ENCODE data around the gene HNRNPR.

GRCh38 chr1:23283667-23284602, 60.1 kb downstream of the HNRNPR start:
- no peak for TF ChIP-seq POLR2A (IDR thresholded peaks at IDR 0.05)
- no peak for TF ChIP-seq POLR2AphosphoS5 (IDR thresholded peaks at IDR 0.05)

Measured in sigmoid colon (tissue), 4 donors.